Measurements from ENCODE around the gene UNC5A. TPM values are rescaled to one million over a fixed set of nuclear protein-coding genes. Genes with fewer than 3 reads are reported as not detected.

Gene UNC5A
- total RNA-seq, 2 experiments from 2014 or later, result not detected

GRCh38 chr5:176821441-176821840 is 11.1 kb downstream of the UNC5A start:
- H3K27ac ChIP-seq (ENCODE audit: low read depth in 1 of 2, low read length in 2 of 2), result no peak overlapping the region
- Mint-ChIP-seq H3K27ac (no peak overlapping the region), H3K9me3 (no peaks in the 10 kb centered on the region), H3K4me3 (no peak overlapping the region), H3K4me1 (ENCODE audit: low read depth) (peaks cover 12% of the 10 kb centered on the region), H3K36me3 (ENCODE audit: low read depth) (no peaks in the 10 kb centered on the region), H3K27me3 (peaks cover 67% of the 10 kb centered on the region)
- peaks cover 25 to 39% of the 10 kb centered on the region in 2 experiments for H3K27me3 ChIP-seq (ENCODE audit: control insufficient read depth in 1 of 2, insufficient read depth in 2 of 2, low read length in 2 of 2)
- H3K4me3 ChIP-seq (ENCODE audit: low read length), result no peak overlapping the region
- intact Hi-C loops (cut with DNase I, micrococcal nuclease), result no loop called here
- DNase-seq (no peak), ATAC-seq (ENCODE audit: poor library complexity) (no peak)
- peaks cover 13% of the 10 kb centered on the region for H3K4me1 ChIP-seq (ENCODE audit: insufficient read depth, low read length)
- no peaks in the 10 kb centered on the region for H3K36me3 ChIP-seq (ENCODE audit: insufficient read depth, low read length)
- ChIA-PET POLR2A (no interaction called here), CTCF (no interaction called here)
- TF ChIP-seq, protein P1, sequence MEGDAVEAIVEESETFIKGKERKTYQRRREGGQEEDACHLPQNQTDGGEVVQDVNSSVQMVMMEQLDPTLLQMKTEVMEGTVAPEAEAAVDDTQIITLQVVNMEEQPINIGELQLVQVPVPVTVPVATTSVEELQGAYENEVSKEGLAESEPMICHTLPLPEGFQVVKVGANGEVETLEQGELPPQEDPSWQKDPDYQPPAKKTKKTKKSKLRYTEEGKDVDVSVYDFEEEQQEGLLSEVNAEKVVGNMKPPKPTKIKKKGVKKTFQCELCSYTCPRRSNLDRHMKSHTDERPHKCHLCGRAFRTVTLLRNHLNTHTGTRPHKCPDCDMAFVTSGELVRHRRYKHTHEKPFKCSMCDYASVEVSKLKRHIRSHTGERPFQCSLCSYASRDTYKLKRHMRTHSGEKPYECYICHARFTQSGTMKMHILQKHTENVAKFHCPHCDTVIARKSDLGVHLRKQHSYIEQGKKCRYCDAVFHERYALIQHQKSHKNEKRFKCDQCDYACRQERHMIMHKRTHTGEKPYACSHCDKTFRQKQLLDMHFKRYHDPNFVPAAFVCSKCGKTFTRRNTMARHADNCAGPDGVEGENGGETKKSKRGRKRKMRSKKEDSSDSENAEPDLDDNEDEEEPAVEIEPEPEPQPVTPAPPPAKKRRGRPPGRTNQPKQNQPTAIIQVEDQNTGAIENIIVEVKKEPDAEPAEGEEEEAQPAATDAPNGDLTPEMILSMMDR (IDR thresholded peaks at IDR 0.05), result no peak
- H3K9me3 ChIP-seq (ENCODE audit: control insufficient read depth in 1 of 2, insufficient read depth in 1 of 2, low read length in 2 of 2), result peaks cover 0 to 10% of the 10 kb centered on the region in 2 experiments

- intact Hi-C loops (cut with DNase I, micrococcal nuclease), result no loop called here
- POLR2A ChIA-PET, result no interaction called here
- no peak for ATAC-seq (ENCODE audit: poor library complexity)
- peaks cover 0 to 10% of the 10 kb centered on the region in 2 experiments for H3K9me3 ChIP-seq (ENCODE audit: control insufficient read depth in 1 of 2, insufficient read depth in 1 of 2, low read length in 2 of 2)
- no peak overlapping the region for H3K27ac ChIP-seq (ENCODE audit: low read depth in 1 of 2, low read length in 2 of 2)
- Mint-ChIP-seq H3K27me3 (peaks cover 62% of the 10 kb centered on the region), H3K9me3 (no peaks in the 10 kb centered on the region), H3K36me3 (ENCODE audit: low read depth) (no peaks in the 10 kb centered on the region), H3K27ac (no peak overlapping the region), H3K4me3 (no peak overlapping the region), H3K4me1 (ENCODE audit: low read depth) (peaks cover 9% of the 10 kb centered on the region)
- DNase-seq, result no peak
- no peaks in the 10 kb centered on the region for H3K36me3 ChIP-seq (ENCODE audit: insufficient read depth, low read length)
- CTCF ChIA-PET, result no interaction called here
- H3K27me3 ChIP-seq (ENCODE audit: control insufficient read depth in 1 of 2, insufficient read depth in 2 of 2, low read length in 2 of 2), result peaks cover 18 to 31% of the 10 kb centered on the region in 2 experiments
- TF ChIP-seq, protein P1 (IDR thresholded peaks at IDR 0.05), result no peak
- no peak overlapping the region for H3K4me3 ChIP-seq (ENCODE audit: low read length)
- H3K4me1 ChIP-seq (ENCODE audit: insufficient read depth, low read length), result peaks cover 9% of the 10 kb centered on the region
Measured at GRCh38 chr5:176822041-176822792, 11.9 kb downstream of the UNC5A start.

- peaks cover 61% of the 10 kb centered on the region for H3K27me3 Mint-ChIP-seq
- Histone ChIP-seq H3K36me3 (ENCODE audit: insufficient read depth, low read length) (no peaks in the 10 kb centered on the region), H3K9me3 (ENCODE audit: control insufficient read depth in 1 of 2, insufficient read depth in 1 of 2, low read length in 2 of 2) (peaks cover 0 to 12% of the 10 kb centered on the region in 2 experiments), H3K4me1 (ENCODE audit: insufficient read depth, low read length) (peaks cover 8% of the 10 kb centered on the region), H3K27me3 (ENCODE audit: control insufficient read depth in 1 of 2, insufficient read depth in 2 of 2, low read length in 2 of 2) (peaks cover 17 to 29% of the 10 kb centered on the region in 2 experiments), H3K27ac (ENCODE audit: low read depth in 1 of 2, low read length in 2 of 2) (no peak overlapping the region), H3K4me3 (ENCODE audit: low read length) (no peak overlapping the region)
- H3K4me3 Mint-ChIP-seq, result no peak overlapping the region
- POLR2A ChIA-PET, result no interaction called here
- TF ChIP-seq, protein P1 (IDR thresholded peaks at IDR 0.05), result no peak
- ATAC-seq (ENCODE audit: poor library complexity) (no peak), DNase-seq (no peak)
- no peaks in the 10 kb centered on the region for H3K36me3 Mint-ChIP-seq (ENCODE audit: low read depth)
- no peaks in the 10 kb centered on the region for H3K9me3 Mint-ChIP-seq
- CTCF ChIA-PET, result no interaction called here
- intact Hi-C loops (cut with DNase I, micrococcal nuclease), result no loop called here
- H3K27ac Mint-ChIP-seq, result no peak overlapping the region
- H3K4me1 Mint-ChIP-seq (ENCODE audit: low read depth), result peaks cover 9% of the 10 kb centered on the region
Measured at GRCh38 chr5:176822793-176823481, 12.6 kb downstream of the UNC5A start.

Data from CD4-positive, alpha-beta T cell (primary cell).